ENCODE measurements around the gene CYTH3. TPM values are rescaled to one million over a fixed set of nuclear protein-coding genes. Genes with fewer than 3 reads are reported as not detected.

The CYTH3 gene
- total and polyA plus RNA-seq, 2 donors (not counting 3 experiments of a cell fraction or from before 2014, with no cell fraction given): 8.6 to 11.2 TPM

DNA sequence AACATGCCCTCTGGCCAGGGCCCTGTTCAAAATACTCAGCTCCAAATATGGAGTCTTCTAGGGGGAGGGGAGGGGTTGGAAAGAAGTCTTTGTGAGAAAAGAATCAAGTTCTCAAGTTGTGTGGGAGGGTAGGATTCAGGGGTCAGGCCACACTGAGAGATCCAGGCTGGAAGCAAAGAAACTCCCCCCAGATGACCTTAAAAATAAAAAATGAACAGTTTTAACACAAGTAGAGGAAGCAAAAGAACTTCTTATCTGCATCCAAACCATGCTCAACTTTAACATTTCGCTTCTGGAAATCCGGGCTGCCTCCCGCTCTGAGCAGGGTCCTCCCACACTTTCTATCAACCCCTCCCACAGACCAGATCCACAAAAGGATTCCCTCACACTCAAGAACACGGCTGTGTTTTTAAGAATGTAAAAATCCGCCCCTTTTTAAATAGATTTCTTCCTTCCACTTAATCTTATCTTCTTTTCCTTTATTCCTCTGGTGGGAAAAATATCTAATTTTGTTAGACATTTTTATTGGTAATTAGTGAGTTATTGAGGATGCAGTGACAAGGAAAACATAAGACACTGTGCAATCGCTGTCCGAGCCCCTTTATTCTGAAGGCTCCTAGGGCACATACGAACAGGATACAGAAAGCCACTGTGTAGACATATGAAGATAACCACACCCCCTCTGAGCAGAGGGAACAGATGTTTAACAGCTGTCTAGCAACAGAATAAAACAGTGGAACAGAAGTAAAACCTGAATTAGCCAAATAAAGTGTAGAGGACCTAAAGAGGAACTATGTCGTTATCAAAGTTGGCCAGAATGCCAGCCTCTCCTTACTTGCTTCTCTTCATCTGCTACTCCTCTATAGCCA, 43.8 kb downstream of the CYTH3 start:
- Histone ChIP-seq H3K27ac (ENCODE audit: insufficient read depth, low read depth, low read length) (no peak overlapping the region), H3K4me2 (ENCODE audit: insufficient read depth, low read length) (peak overlapping the region; percentile 2), H3K4me1 (ENCODE audit: control insufficient read depth, extremely low read depth, insufficient read depth, low read length) (peaks cover 9% of the 10 kb centered on the region), H3K9ac (replicated peaks; ENCODE audit: extremely low read depth, insufficient read depth, low read length) (no peak overlapping the region), H3K4me3 (replicated peaks in 1 of 3; ENCODE audit: insufficient read depth in 1 of 3, low read depth in 1 of 3, low read length in 3 of 3) (no peak overlapping the region), H3K9me3 (replicated peaks; ENCODE audit: control insufficient read depth, insufficient read depth, low read length) (no peaks in the 10 kb centered on the region), H3K79me2 (ENCODE audit: control insufficient read depth, insufficient read depth, low read length) (no peaks in the 10 kb centered on the region), H2AFZ (ENCODE audit: low read depth, low read length) (no peak overlapping the region), H3K9me1 (replicated peaks; ENCODE audit: control insufficient read depth, extremely low read depth, insufficient read depth, low read length) (no peaks in the 10 kb centered on the region), H3K27me3 (ENCODE audit: control insufficient read depth in 2 of 2, insufficient read depth in 2 of 2, low read length in 2 of 2) (no peaks in the 10 kb centered on the region), H4K20me1 (replicated peaks; ENCODE audit: control insufficient read depth, extremely low read depth, insufficient read depth, low read length) (no peaks in the 10 kb centered on the region), H3K36me3 (ENCODE audit: control insufficient read depth in 2 of 2, extremely low read depth in 1 of 2, insufficient read depth in 2 of 2, low read length in 2 of 2) (no peaks in the 10 kb centered on the region)
- intact Hi-C loops (cut with micrococcal nuclease) (no loop called here), dilution Hi-C loops (cut with MboI; ENCODE audit: extremely low pct_ligation_motif_present, low sequenced_read_pairs) (no loop called here)
- ChIA-PET CTCF (interaction anchor here (0.6 to 1.1 kb wide), 3 partner anchors 11 to 164 kb away, joined by 3 read pairs; no protein-coding TSS in a partner anchor), POLR2A (interaction anchor here (0.7 kb wide), 1 partner anchor 54 kb away, joined by 7 read pairs; no protein-coding TSS in a partner anchor)
- TF ChIP-seq POLR2AphosphoS5 (IDR thresholded peaks at IDR 0.05; ENCODE audit: insufficient read depth, low read depth, low read length) (no peak), EZH2 (IDR thresholded peaks at IDR 0.05; ENCODE audit: borderline replicate concordance, low read depth, low read length, severe bottlenecking) (no peak), POLR2A (IDR thresholded peaks at IDR 0.05; ENCODE audit: low read depth, low read length) (no peak), GATA2 (IDR thresholded peaks at IDR 0.05; ENCODE audit: insufficient read depth, insufficient read length, low read depth, low read length) (no peak), MAX (IDR thresholded peaks at IDR 0.05; ENCODE audit: insufficient read depth, insufficient read length) (no peak), CTCF (IDR thresholded peaks at IDR 0.05; ENCODE audit: extremely low read depth in 1 of 2, insufficient read depth in 1 of 2, low read depth in 1 of 2, low read length in 2 of 2) (no peak), FOS (IDR thresholded peaks at IDR 0.05; ENCODE audit: borderline replicate concordance, insufficient read depth, low read length) (no peak)
- BruUV-seq (replicated peaks): no TSS peak
- DNase-seq (ENCODE audit: low read depth, low spot score): peak; percentile 37
- no peak for FAIRE-seq

Data from endothelial cell of umbilical vein (primary cell).